Measurements from ENCODE around the gene PRAMEF18.
"Not testable (repeated sequence)": the region's sequence is repeated elsewhere in the genome, so short reads cannot be mapped to it uniquely, and the experiment has no call there.

Gene PRAMEF18

GRCh38 chr1:13208712-13209111, 17.2 kb downstream of the PRAMEF18 start:
- in situ Hi-C loops (cut with MboI; ENCODE audit: low sequenced_read_pairs) = not testable (repeated sequence)

GRCh38 chr1:13201309-13201708, 24.6 kb downstream of the PRAMEF18 start, which contains the start of gene PRAMEF13:
TSS of gene PRAMEF13 (minus strand) at chr1:13201409. CDS start at chr1:13199589, 1,820 bp downstream.
- in situ Hi-C loops (cut with MboI; ENCODE audit: low sequenced_read_pairs) = not testable (repeated sequence)
